Activated CD4-positive, CD25-positive, alpha-beta regulatory T cell treated with anti-CD3 and anti-CD28 coated beads, Interleukin-2, amount 50 U/mL, for 24 hours (primary cell): ENCODE results near the gene GRK4.

Experiments used
- ATAC-seq, 2 donors: fragments of 150-1000 bp; cut with Tn5 transposase; one replicate each; pipeline ENCODE4 v1.10.0; 2021; ENCODE audit warnings: mild to moderate bottlenecking in 1 of 2, moderate library complexity in 1 of 2

The GRK4 gene

DNA sequence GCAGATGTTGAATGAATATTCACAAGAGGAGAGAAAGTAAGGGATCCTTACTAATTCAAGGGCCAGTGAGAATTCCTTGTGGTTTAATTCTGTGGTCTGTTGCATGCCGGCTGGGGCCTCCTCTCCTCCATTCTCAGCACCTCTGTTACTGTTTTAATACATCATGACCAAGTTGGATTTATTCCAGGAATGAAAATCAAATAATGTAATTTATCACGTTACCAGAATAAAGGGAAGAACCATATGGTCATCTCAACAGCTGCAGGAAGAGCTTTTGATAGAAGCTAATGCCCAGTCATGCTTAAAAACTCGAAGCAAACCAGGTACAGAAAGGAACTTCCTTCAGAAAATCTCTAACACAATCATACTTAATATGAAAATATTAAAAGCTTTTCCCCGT lies 54.1 kb downstream of the GRK4 start:
- ATAC-seq: no peak

DNA sequence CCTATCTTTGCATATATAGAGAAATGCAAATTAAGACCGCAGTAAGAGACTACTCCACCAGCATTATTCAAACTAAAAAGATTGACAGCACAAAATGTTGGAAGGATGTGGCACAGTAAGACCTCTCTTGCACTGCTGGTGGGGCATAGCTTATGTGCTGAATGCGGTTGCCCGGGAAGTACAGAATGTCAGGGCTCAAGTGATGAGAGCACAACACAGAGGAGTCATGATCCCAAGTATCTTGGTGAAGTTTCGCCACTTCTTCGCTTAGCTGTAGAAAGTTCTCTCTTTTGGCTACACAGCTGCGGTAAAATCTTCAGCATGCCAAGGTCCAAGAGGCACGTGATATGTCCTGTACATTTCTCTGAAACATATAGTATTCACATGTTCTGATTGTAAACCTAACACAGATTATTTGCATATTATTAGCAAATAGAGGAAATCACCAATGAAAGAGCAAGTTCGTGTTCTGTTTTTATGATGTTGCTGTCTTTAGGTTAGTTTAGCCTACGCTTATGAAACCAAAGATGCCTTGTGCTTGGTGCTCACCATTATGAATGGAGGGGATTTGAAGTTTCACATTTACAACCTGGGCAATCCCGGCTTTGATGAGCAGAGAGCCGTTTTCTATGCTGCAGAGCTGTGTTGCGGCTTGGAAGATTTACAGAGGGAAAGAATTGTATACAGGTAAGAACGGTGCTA lies 55.9 kb downstream of the GRK4 start:
- ATAC-seq: no peak

DNA sequence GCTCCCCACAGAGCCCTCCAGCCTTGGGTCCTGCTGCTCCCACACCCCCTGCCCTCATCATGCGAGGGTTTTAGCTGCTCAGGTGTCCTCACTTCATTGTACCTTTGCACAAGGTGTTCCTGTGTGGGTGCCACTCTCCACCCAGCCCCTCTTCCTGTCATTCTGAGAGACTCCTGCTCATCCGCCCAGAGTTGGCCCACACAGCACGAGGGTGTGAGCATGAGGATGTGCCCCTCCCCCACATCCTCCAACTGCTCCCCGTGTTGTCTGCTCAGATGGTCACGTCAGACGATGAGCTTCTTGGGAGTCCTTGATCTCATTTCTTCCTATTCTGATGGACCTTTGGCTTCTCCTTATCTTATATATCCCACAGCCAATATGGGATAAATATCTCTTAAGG lies 57.8 kb downstream of the GRK4 start:
- ATAC-seq: no peak

DNA sequence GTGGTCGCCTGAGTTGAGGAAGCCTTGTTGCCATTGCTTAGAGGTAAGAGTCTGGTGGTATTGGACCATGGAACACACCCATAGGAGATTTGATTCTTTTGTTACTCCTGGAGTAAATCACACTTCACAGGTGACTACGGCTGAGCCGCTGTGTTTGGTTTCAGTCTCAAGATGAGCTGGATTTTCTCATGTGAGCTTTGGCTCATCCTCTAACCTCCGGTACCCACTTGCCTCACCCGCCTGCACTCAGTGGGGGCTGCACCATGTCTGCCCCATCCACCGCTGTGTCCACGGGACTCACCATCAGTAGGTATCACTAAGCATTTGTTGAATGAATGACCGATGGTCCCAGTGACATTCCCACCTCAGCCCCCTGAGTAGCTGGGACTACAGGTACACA lies 58.3 kb downstream of the GRK4 start:
- ATAC-seq: no peak

DNA sequence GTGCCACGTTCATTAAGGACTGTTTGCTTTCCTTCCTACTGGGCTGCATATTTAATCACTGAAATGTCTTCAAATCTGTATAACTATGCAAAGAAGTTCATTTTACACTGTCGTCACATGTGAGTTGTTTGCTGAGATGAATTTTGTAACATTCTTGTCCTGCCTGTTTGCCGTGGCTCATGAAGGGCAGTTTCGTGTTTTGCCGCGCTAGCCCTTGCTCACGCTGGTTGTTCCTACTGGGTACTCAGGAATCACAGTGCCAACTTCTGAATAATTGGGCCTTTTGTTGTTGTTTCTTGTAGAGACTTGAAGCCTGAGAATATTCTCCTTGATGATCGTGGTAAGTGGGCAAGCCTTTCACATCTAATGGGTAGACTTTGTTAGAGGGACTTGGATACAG lies 58.7 kb downstream of the GRK4 start:
- no peak for ATAC-seq

DNA sequence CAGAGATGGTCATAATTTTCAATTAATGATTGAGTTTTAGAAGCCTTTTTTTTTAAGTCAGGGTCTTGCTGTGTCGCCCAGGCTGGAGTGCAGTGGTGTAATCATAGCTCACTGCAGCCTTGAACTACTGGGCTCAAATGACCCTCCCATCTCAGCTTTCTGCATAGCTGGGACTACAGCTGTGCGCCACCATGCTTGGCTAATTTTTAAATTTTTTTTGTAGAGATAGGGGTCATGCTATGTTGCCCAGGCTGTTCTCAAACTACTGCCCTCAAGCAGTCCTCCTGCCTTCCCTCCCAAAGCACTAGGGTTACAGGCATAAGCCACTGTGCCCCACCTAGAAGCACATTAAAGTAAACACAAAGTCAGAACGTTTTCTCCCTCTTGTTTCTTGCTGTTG lies 59.3 kb downstream of the GRK4 start:
- ATAC-seq: no peak

DNA sequence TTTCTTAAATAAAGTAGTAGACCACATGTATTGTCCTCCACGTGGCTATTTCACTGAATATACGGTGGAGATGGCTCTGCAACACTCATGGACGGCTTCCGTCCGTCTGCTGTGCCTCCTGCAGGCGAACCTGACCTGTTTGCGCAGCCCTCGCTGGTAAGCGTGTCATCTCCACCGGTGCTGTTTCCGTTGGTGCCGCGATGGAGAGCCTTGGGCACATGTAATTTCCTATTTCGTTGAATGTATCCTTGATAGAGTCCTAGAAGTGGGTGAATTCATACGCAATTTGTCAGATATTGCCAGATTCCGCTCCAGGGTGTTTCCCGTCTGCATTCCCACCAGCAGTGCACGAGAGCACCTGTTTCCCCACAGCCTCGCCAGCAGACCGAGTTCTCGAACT lies 62.5 kb downstream of the GRK4 start:
- ATAC-seq: no peak

DNA sequence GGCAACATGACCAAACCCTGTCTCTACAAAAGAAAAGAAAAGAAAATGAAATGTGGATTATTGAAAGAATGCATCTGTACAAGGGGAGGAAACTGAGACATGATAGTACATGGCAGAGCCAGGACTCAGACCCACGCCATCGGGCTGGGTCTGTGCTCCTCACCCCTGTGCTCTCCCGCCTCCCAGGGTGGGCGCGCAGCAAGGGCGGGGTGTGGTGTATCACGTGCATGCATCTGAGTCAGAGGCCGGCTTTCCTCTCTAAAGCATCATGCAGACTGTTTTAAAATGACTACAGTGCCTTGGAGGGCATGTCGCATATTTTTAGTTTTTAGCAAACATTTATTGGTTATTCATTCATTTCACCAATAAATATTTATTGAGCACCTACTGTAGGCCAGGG lies 63.2 kb downstream of the GRK4 start:
- ATAC-seq: no peak

DNA sequence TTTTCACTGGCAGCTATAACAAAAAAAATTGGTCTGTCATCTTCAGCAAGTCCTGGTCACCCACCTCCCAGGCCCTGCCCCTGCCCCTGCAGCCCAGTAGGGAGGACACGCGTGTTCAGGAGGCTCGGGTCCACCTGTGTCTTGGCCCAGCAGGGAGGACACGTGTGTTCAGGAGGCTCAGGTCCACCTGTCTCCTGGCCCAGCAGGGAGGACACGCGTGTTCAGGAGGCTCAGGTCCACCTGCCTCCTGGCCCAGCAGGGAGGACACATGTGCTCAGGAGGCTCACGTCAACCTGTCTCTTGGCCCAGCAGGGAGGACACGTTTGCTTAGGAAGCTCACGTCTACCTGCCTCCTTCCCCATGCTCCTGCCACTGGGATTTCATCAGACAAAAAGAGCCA lies 66.1 kb downstream of the GRK4 start:
- no peak for ATAC-seq

DNA sequence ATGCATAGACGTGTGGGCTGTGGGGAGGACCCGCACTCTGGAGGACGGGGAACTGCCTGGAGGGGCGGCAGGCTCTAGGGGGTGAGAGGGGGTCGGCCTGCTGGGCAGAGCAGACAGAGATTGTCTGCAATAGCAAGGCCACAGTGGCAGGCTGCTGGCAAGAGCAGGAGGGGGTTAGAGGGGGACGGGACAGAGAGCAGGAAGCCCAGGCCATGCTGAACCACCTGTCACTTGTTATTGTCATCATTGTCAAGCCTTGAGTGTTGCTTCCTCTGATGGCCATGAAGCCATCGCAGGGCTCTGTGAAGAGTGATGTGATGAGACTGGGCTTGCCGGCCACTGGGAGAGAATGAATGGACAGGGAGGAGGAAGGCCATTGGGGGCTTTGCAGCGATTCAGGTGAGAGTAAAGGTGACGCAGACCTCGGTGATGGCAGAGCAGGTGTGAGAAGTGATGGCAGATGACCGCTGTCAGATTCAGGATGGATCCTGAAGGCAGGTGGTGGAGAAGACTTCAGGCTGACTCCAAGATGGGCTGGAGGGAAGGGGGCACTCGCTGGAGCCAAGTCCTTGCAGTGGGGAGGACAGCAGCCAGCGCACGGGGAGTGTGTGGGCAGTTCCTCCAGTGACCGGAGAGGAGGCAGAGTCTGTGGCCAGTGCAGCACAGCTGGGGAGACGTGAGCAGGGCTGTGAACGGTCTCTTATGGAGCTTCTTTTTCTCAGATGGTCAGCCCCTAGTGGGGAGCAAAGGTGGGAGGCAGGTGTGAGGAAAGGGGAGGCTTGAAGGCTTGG lies 67.4 kb downstream of the GRK4 start:
- ATAC-seq: no peak

DNA sequence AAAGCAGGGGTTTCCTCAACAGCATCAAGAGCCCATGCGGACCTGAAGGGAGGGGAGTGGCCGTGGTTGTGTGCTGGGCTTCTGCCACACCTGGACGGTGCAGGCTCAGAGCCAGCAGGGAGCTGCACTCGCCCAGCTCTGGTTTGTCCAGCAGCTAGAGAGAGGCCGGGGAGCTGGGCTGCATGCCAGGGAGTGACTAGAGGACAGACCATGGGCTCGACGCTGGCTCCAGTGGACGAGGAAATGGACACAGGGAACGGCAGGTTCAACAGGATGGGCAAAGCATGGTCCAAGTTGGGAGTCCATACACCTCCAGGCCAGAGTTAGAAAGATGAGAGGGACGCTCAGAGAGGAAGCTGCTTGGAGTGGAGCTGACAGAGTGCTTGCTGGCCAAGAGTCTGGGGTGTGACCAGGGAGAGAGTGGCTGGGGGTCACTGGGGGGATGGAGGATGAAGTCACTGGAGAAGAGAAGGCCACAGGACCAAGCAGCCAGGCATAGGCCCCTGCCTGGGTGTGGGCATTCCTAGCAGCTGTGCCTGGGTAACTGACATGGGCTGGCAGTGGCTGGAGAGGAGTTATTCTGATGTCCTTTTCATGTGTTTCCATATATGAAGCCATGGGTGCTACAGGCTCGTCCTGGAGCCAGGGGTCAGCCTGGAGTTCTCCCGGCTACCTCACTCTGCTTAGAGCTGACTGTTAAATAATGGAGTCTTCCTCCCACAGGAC lies 68.1 kb downstream of the GRK4 start:
- ATAC-seq: no peak

DNA sequence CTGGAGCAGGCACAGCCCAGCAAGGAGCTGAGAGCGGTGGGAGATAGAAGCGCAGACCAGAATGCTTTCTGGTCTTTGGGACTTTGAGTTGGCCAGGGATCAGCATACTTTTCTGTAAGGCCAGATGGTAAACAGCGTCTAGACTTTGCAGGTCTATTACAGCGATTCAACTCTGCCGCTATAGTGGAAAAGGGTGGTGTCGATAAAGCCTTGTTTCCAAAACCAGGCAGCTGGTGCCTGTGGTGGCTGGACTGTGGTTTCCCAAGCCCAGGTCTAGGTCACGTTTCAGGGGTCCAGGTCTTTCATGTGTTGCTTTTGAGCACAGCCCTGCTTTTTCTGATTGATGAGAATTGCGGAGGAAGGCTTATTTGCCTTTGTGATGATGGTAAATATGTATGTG lies 70.9 kb downstream of the GRK4 start:
- no peak for ATAC-seq

DNA sequence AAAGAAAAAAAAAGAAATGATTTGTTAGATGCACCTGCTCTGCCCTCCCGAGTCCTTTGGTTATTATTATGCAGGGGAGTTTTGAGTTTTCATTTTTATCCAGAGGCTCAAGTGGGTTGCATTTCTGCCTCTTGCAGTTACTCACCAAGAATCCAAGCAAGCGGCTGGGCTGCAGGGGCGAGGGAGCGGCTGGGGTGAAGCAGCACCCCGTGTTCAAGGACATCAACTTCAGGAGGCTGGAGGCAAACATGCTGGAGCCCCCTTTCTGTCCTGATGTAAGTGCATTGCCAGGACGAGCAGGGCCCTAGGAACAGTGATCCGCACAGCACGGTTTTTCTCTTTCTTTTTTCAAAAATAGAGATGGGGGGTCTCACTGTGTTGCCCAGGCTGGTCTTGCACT lies 71.9 kb downstream of the GRK4 start:
- ATAC-seq: no peak

DNA sequence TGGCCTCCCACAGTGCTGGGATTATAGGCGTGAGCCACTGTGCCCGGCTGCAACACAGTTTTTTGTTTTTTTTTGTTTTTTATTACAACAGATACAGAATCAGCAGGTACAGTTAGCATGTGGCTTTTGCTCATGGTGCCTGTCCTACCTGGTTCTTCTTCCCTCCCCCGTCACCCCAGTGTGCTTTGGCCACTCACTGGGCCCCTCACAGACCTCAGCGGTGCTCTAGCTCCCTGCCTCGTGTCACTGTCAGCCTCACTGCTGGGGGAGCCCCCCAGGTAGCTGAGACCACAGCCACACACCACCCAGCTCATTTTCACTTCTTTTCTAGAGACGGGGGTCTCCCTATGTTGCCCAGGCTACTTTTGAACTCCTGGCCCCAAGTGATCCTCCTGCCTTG lies 72.3 kb downstream of the GRK4 start:
- no peak for ATAC-seq

DNA sequence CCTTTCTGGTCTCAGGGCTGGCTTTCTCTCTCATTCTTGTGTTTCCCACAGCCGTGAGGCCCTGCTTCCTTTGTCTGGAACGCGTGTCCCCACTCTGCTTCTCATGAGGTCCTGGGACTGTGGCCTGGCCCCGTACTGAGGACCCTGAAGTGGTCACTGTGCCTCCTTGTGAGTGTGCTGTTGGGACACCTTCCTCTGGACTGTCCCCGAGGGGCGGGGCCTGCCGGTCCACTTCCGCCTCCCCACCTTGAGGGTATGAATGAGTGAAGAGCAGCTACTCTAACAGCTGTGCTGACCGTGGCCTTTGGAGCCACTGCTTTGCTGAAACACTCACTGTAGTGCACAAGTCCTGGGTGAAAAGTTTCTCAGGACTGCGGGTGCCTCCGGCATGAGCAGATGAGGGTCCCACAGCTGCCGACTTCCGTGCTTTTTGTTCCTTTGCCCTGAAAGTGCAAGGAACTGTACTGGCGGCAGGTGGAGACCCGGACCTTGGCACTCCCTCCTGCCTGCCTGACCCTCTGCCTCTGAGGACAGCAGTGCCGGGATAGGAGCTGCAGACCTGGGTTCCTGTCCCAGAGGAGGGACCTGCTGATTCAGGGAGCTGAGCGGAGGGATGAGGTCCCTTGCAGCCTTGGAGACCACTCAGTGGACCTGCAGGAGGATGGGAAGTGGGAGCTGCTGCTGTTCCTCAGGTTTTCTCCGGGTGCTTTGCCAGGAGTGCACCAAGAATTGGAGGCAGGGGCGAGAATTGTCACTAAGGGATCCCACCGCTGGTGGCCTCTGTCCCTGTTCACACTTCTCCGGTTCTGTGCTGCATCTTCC lies 73.0 kb downstream of the GRK4 start:
- ATAC-seq: no peak

DNA sequence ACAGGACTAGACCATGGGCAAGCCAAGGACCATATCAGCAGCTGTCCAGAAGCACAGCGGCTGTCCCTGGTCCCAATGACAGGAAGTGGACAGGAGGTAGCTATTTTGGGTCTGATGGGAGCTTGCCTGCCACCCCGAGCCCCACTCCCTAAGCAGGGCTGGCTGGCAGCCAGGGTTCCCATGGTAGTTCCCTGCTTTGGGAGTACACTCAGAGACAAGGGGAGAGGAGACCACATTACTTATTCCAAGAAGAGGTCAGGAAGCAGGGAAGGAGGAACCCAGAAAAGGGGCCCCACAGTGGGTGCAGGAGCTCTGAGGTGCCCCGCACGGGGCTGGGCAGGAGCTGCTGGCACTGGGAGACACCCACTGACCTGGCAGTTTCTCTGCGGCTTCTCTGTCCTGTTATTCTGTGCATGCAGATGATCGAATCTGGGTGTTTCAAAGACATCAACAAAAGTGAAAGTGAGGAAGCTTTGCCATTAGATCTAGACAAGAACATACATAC lies 74.6 kb downstream of the GRK4 start:
- ATAC-seq: peak in 1 of 2 donors; percentile 8

DNA sequence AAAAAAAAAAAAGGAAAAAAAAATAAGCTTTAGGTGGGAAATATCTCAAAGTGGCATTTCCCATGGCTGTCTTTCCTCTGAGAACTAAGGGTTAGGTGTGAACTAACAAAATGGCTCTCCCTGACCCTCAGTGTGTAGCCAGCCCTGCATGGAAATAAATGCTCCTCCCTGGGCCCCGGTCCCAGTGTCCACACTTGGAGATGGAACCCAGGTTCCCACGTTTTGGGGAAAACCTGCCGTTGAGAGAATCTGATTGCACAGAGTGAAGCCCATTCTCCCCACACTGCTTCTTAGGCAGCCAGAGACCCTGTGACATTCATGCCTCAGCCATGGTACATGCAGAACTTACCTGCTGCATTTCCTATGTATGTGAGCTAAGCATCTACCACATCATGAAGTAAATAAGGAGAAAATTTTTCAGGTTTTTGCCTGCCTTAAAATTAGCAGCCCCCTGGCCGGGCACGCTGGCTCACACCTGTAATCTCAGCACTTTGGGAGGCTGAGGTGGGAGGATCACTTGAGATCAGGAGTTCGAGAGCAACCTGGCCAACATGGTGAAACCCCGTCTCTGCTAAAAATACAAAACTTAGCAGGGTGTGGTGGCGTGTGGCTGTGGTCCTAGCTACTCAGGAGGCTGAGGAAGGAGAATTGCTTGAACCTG lies 76.5 kb downstream of the GRK4 start:
- no peak for ATAC-seq

DNA sequence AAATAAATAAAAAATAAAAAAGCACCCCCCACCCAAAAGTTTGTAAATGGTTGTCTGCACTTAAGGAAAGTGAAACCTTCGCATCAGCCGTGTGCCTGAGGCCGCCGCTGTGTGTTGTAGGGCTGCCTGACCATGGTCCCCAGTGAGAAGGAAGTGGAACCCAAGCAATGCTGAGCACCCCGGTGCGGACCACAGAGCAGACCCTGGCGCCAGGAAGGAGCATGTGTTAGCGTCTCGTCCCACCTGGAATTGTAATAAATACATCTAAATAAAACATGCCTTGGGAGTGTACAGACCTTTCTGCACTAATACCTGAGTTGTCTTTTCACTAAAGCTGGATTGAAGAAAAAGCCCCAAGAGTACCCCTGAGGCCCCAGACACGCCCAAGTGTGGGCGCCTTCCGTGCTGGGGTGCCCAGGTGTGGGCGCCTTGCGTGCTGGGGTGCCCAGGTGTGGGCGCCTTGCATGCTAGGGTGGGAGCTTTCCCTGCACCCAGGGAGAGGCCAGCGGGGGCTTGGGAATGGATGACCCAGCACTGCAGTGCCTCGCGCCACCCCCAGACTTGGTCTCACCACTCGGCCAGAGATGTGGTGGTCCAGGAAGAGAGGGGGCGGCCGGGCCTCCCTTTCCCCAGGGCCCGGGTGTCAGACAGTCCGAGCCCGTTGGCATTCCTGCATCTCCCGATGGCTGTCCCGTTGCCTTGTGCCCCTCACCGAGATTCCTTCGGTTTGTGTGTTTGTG lies 77.3 kb downstream of the GRK4 start:
- no peak for ATAC-seq

DNA sequence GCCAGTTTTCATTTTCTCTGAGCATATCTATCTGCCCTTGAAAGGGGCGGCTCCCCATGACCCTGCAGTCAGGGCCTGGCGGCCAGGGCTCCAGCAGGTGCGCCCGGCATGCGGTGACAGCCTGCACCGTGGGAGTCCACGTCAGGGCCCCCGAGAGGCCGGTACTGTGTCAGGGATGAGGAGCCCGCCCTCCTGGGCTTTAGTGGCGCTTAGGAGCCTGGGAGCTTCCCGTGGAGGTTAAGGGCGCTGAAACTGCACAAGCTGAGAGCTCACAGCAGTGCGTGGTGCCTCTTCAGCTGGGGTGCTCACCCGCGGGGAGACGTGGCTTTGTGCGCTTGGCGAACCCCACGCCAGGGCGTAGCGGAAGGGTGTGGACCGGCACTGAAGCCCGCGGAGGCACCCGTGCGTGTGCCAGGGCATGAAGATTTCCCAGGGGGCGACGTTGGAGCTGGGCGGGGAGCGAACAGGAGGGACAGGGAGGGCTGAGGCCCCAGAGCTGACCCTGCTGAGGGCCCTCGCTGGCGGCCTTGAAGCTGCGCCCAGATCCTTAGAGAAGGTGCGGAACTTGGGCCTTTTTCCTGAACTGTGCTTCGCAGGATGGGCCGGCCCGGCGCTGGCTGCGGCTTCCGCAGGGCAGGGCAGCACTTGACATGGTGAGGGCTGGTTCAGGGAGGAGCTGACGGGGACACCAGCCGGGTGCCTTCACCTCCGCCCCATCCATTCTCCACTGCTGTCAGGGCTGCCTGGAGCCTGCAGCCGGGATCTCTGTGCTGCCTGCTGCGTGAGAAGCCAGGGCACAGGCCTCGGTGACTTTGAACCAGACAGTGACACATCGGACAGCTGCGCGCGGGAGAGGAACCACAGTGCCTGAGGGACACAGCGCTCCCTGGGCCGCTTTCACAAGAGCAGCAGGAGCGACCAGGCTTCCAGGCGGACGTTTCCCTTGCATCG lies 78.1 kb downstream of the GRK4 start:
- ATAC-seq: peak; percentile 57 to 58

DNA sequence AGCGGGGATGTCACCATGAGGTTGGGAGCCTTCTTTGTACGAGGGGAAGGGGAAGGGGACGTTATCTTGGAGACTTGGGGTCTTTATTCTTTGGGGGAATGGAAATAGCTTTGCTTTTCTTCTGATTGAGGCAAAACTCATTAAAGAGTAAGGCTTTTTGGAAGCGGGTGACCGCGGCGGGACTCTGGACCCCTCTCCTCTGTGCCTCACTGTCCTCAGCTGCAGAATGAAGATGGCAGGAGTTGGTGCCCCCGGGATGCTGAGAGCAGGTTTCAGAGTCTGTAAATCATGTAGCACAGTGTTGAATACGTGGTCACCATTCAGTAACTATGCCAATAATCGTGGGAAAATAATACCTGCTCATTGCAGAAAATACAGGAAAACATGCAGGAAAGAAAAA lies 78.9 kb downstream of the GRK4 start:
- ATAC-seq: no peak
